Lower leg skin (tissue), 3 donors: ENCODE results near the gene STEAP3.

Experiments
- POLR2A ChIP-seq, 2 donors: fragments of 450-650 bp; IDR thresholded peaks; one replicate each; pipeline ENCODE4 v1.6.1; 2016 to 2017; ENCODE audit warnings: antibody characterized with exemption in 2 of 2, mild to moderate bottlenecking in 1 of 2, moderate library complexity in 1 of 2
- TF ChIP-seq, protein P1 (sequence below), 3 donors: fragments of 450-650 bp; IDR thresholded peaks; one replicate each; pipeline ENCODE4 v1.5.1; 2016; ENCODE audit warnings: antibody characterized with exemption in 3 of 3, mild to moderate bottlenecking in 3 of 3, moderate library complexity in 2 of 3

DNA sequence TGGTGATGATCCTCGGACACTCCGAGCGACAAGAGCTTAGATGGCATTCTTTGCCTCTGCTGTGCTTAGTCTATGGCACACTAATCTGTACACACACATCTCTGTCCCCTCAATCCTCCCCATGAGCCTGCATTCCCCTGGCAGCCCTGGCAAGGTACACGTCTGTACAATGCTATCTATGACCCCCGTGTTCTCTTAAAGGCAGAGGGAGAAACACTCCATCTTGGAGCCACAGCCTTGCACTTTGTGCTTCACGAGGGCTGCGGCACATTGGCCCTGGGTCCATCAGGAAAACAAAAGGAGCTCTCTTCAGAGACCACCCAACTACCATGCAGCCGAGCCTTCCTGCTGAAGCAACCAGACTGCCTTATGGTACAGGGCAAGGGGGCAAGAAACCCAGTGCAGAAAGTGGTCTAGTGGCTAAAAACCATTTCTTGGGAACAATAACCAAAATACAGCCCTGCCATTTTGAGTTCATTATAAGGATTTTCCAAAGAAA, 42.5 kb downstream of the STEAP3 start:
- TF ChIP-seq, protein P1, sequence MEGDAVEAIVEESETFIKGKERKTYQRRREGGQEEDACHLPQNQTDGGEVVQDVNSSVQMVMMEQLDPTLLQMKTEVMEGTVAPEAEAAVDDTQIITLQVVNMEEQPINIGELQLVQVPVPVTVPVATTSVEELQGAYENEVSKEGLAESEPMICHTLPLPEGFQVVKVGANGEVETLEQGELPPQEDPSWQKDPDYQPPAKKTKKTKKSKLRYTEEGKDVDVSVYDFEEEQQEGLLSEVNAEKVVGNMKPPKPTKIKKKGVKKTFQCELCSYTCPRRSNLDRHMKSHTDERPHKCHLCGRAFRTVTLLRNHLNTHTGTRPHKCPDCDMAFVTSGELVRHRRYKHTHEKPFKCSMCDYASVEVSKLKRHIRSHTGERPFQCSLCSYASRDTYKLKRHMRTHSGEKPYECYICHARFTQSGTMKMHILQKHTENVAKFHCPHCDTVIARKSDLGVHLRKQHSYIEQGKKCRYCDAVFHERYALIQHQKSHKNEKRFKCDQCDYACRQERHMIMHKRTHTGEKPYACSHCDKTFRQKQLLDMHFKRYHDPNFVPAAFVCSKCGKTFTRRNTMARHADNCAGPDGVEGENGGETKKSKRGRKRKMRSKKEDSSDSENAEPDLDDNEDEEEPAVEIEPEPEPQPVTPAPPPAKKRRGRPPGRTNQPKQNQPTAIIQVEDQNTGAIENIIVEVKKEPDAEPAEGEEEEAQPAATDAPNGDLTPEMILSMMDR (IDR thresholded peaks at IDR 0.05), result no peak
- no peak for TF ChIP-seq POLR2A (IDR thresholded peaks at IDR 0.05)
